IMR-90 (cell line): ENCODE measurements around the gene CASP3. TPM values are rescaled to one million over a fixed set of nuclear protein-coding genes. Genes with fewer than 3 reads are reported as not detected.

Source experiments
- ATAC-seq: fragments of 200-7000 bp; cut with Tn5 transposase; 2 replicates; pipeline ENCODE4 v1.9.1; 2020; ENCODE audit warnings: low read depth, mild to moderate bottlenecking, moderate library complexity
- BruUV-seq: library from RNA; stranded (reverse); fragments of 400-500 nt; replicated peaks from 2 replicates; lab custom pipeline; 2021; lab: Mats Ljungman, UMichigan
- CTCF ChIA-PET: fragments of 300-600 bp; formaldehyde crosslinking; extraction: SDS; loops from one replicate; lab custom pipeline; 2021; ENCODE audit warnings: antibody characterized with exemption; lab: Yijun Ruan, JAX
- POLR2A ChIA-PET: fragments of 300-600 bp; sonication (Branson Sonifier 250); formaldehyde crosslinking; loops from one replicate; lab custom pipeline; 2022; ENCODE audit warnings: antibody characterized with exemption; ENCODE audit not compliant: unreplicated experiment; lab: Charles Lee
- DNase-seq: peaks from one replicate; pipeline ENCODE4 v3.0.0; 2013
- H2AFZ ChIP-seq: replicated peaks from 2 replicates; pipeline ENCODE3; 2013; ENCODE audit warnings: low read length, mild to moderate bottlenecking; ENCODE audit not compliant: poor library complexity
- H2AK5ac ChIP-seq: 2 replicates; pipeline ENCODE4 v1.6.1; 2013; ENCODE audit warnings: low read depth, low read length, inconsistent platforms
- H2AK9ac ChIP-seq: replicated peaks from 2 replicates; pipeline ENCODE3; 2013; ENCODE audit warnings: mild to moderate bottlenecking, low read depth, low read length, moderate library complexity; ENCODE audit not compliant: poor library complexity
- H2BK120ac ChIP-seq: 2 replicates; pipeline ENCODE4 v1.6.1; 2013; ENCODE audit warnings: low read depth, low read length, inconsistent platforms
- H2BK15ac ChIP-seq: 3 replicates; pipeline ENCODE4 v1.6.1; 2013; ENCODE audit warnings: low read depth, low read length, inconsistent platforms
- H2BK20ac ChIP-seq: 2 replicates; pipeline ENCODE4 v1.6.1; 2013; ENCODE audit warnings: low read depth, mild to moderate bottlenecking, inconsistent platforms, low read length, moderate library complexity
- H2BK5ac ChIP-seq: 2 replicates; pipeline ENCODE4 v1.6.1; 2013; ENCODE audit warnings: mild to moderate bottlenecking, low read depth, low read length, inconsistent platforms; ENCODE audit not compliant: poor library complexity, severe bottlenecking
- H3K14ac ChIP-seq: replicated peaks from 2 replicates; pipeline ENCODE4 v1.6.1; 2013; ENCODE audit warnings: low read depth, low read length, inconsistent platforms
- H3K18ac ChIP-seq: 2 replicates; pipeline ENCODE4 v1.6.1; 2013; ENCODE audit warnings: low read depth, low read length, control low read depth
- H3K23ac ChIP-seq: 2 replicates; pipeline ENCODE4 v1.6.1; 2013; ENCODE audit warnings: low read depth, low read length, inconsistent platforms
- H3K27ac ChIP-seq: 2 replicates; pipeline ENCODE4 v1.5.1; 2013; ENCODE audit warnings: mild to moderate bottlenecking, control low read depth, low read length; ENCODE audit not compliant: insufficient read depth
- H3K27me3 ChIP-seq: 2 replicates; pipeline ENCODE4 v1.6.1; 2013; ENCODE audit warnings: low read length; ENCODE audit not compliant: control insufficient read depth, insufficient read depth
- H3K36me3 ChIP-seq: 2 replicates; pipeline ENCODE4 v1.6.1; 2013; ENCODE audit warnings: low read length, mixed read lengths; ENCODE audit not compliant: control insufficient read depth, insufficient read depth
- H3K4ac ChIP-seq: 2 replicates; pipeline ENCODE4 v1.6.1; 2013; ENCODE audit warnings: low read depth, low read length, inconsistent platforms
- H3K4me1 ChIP-seq: 2 replicates; pipeline ENCODE4 v1.6.1; 2013; ENCODE audit warnings: low read length, mixed read lengths; ENCODE audit not compliant: control insufficient read depth, insufficient read depth
- H3K4me2 ChIP-seq: 2 replicates; pipeline ENCODE4 v1.6.1; 2013; ENCODE audit warnings: low read depth, mild to moderate bottlenecking, control low read depth, low read length, moderate library complexity
- H3K4me3 ChIP-seq: 2 replicates; pipeline ENCODE4 v1.5.1; 2013; ENCODE audit warnings: low read depth, mild to moderate bottlenecking, control low read depth, low read length, moderate library complexity; ENCODE audit not compliant: insufficient read depth
- H3K56ac ChIP-seq: 2 replicates; pipeline ENCODE4 v1.6.1; 2013; ENCODE audit warnings: low read length, inconsistent platforms; ENCODE audit not compliant: insufficient read depth; ENCODE audit errors: extremely low read depth
- H3K79me1 ChIP-seq, 2 experiments: 2 replicates each; pipeline ENCODE4 v1.6.1; 2013; ENCODE audit warnings: low read length in 2 of 2, inconsistent platforms in 1 of 2, low read depth in 1 of 2
- H3K9ac ChIP-seq: 2 replicates; pipeline ENCODE4 v1.6.1; 2013; ENCODE audit warnings: low read depth, low read length, control low read depth
- H3K9me1 ChIP-seq: 2 replicates; pipeline ENCODE4 v1.6.1; 2013; ENCODE audit warnings: low read length, inconsistent platforms; ENCODE audit not compliant: insufficient read depth
- H3K9me3 ChIP-seq: 2 replicates; pipeline ENCODE4 v1.6.1; 2013; ENCODE audit warnings: low read length; ENCODE audit not compliant: control insufficient read depth, insufficient read depth
- H4K20me1 ChIP-seq: 2 replicates; pipeline ENCODE4 v1.6.1; 2013; ENCODE audit warnings: low read length, inconsistent platforms; ENCODE audit not compliant: insufficient read depth
- H4K5ac ChIP-seq: 2 replicates; pipeline ENCODE4 v1.6.1; 2013; ENCODE audit warnings: mild to moderate bottlenecking, low read depth, low read length, control low read depth
- H4K8ac ChIP-seq, 2 experiments: 2 replicates each; pipeline ENCODE4 v1.6.1; 2013; ENCODE audit warnings: low read depth in 2 of 2, low read length in 2 of 2, control low read depth in 1 of 2, inconsistent platforms in 1 of 2
- H4K91ac ChIP-seq: 2 replicates; pipeline ENCODE4 v1.6.1; 2013; ENCODE audit warnings: low read depth, low read length, inconsistent platforms; ENCODE audit not compliant: insufficient read depth
- BHLHE40 ChIP-seq: fragments of 150-350 bp; IDR thresholded peaks from 2 replicates; pipeline ENCODE4 v1.6.1; 2016; ENCODE audit warnings: mild to moderate bottlenecking, low read depth, low read length
- CEBPB ChIP-seq: IDR thresholded peaks from 2 replicates; pipeline ENCODE4 v1.6.1; 2012; ENCODE audit warnings: low read depth, low read length, improper control_type of control experiment
- CHD1 ChIP-seq: IDR thresholded peaks from 2 replicates; pipeline ENCODE4 v1.6.1; 2012; ENCODE audit warnings: low read depth, low read length, improper control_type of control experiment
- FOS ChIP-seq: fragments of 150-350 bp; IDR thresholded peaks from 2 replicates; pipeline ENCODE4 v1.6.1; 2016; ENCODE audit warnings: low read depth, low read length
- MAFK ChIP-seq: IDR thresholded peaks from 2 replicates; pipeline ENCODE4 v1.6.1; 2012; ENCODE audit warnings: low read depth, low read length, improper control_type of control experiment
- MAZ ChIP-seq: IDR thresholded peaks from 2 replicates; pipeline ENCODE4 v1.6.1; 2012; ENCODE audit warnings: low read depth, mild to moderate bottlenecking, low read length, improper control_type of control experiment, moderate library complexity, borderline replicate concordance
- MXI1 ChIP-seq: IDR thresholded peaks from 2 replicates; pipeline ENCODE4 v1.6.1; 2012; ENCODE audit warnings: low read depth, mild to moderate bottlenecking, low read length, moderate library complexity, borderline replicate concordance
- NFE2L2 ChIP-seq: fragments of 150-350 bp; IDR thresholded peaks from 2 replicates; pipeline ENCODE4 v1.6.1; 2016; ENCODE audit warnings: low read depth, mild to moderate bottlenecking, low read length
- POLR2A ChIP-seq: IDR thresholded peaks from 2 replicates; pipeline ENCODE4 v1.6.1; 2012; ENCODE audit warnings: mild to moderate bottlenecking, low read depth, low read length
- RAD21 ChIP-seq: IDR thresholded peaks from 2 replicates; pipeline ENCODE4 v1.6.1; 2012; ENCODE audit warnings: low read length, improper control_type of control experiment
- RCOR1 ChIP-seq: IDR thresholded peaks from 2 replicates; pipeline ENCODE4 v1.6.1; 2012; ENCODE audit warnings: mild to moderate bottlenecking, low read length, improper control_type of control experiment; ENCODE audit not compliant: insufficient replicate concordance
- RFX5 ChIP-seq: IDR thresholded peaks from 2 replicates; pipeline ENCODE4 v1.8.0; 2012; ENCODE audit warnings: low read depth, mild to moderate bottlenecking, low read length, moderate library complexity
- SMC3 ChIP-seq: fragments of 150-350 bp; IDR thresholded peaks from 2 replicates; pipeline ENCODE4 v1.6.1; 2016; ENCODE audit warnings: low read depth, mild to moderate bottlenecking, antibody characterized with exemption, low read length, moderate library complexity
- WGBS, 2 experiments: methylation state at CpG; one replicate each; pipeline versions ENCODE4 v1.1.5 to v1.1.7; 2013; ENCODE audit warnings: missing lambda C conversion rate in 2 of 2; ENCODE audit not compliant: insufficient read length in 1 of 2; ENCODE audit errors: extremely low coverage in 2 of 2; 5-methylcytosine and 5-hydroxymethylcytosine counted together
- dilution Hi-C: fragments of 300-500 bp; cut with HindIII; formaldehyde crosslinking; loops from one replicate; pipeline ENCODE4 v1.14.3; 2018; ENCODE audit warnings: low sequenced_read_pairs; ENCODE audit not compliant: unreplicated experiment
- in situ Hi-C: fragments of 300-500 bp; cut with MboI; formaldehyde crosslinking; loops from 3 replicates; pipeline ENCODE4 v1.14.3; 2019; ENCODE audit warnings: low sequenced_read_pairs, inconsistent platforms, mixed read lengths
- intact Hi-C: fragments of 100-400 bp; cut with micrococcal nuclease; formaldehyde crosslinking; loops from 2 replicates; pipeline ENCODE4 v1.10.0; 2022
- polyA plus RNA-seq, 3 experiments: library from polyadenylated mRNA; depleted of rRNA; stranded (reverse); fragments of >200 nt; gene quantifications; 2 replicates each; pipeline ENCODE4 v1.2.3, GENCODE V29; 2012; ENCODE audit warnings: low replicate concordance in 1 of 3
- total RNA-seq: library from RNA; depleted of rRNA; stranded (reverse); fragments of >200 nt; gene quantifications from 2 replicates; pipeline ENCODE4 v1.2.3, GENCODE V29; 2012
- TF ChIP-seq, protein P1 (sequence below): fragments of 150-350 bp; IDR thresholded peaks from 2 replicates; pipeline ENCODE4 v1.6.1; 2017; ENCODE audit warnings: mild to moderate bottlenecking, antibody characterized with exemption, low read length, low read depth
- TF ChIP-seq, protein P2 (sequence below): conservative IDR thresholded peaks from 2 replicates; pipeline ENCODE4 v1.5.1; 2012; ENCODE audit warnings: mild to moderate bottlenecking, low read depth, low read length, improper control_type of control experiment
- TF ChIP-seq, protein P3 (sequence below): fragments of 150-350 bp; IDR thresholded peaks from 2 replicates; pipeline ENCODE4 v1.6.1; 2016; ENCODE audit warnings: low read depth, mild to moderate bottlenecking, low read length, moderate library complexity, borderline replicate concordance

CASP3 gene
- total and polyA plus RNA-seq, 2 of the 4 experiments (the other 2 are of a cell fraction): 26.7 to 27.4 TPM

DNA sequence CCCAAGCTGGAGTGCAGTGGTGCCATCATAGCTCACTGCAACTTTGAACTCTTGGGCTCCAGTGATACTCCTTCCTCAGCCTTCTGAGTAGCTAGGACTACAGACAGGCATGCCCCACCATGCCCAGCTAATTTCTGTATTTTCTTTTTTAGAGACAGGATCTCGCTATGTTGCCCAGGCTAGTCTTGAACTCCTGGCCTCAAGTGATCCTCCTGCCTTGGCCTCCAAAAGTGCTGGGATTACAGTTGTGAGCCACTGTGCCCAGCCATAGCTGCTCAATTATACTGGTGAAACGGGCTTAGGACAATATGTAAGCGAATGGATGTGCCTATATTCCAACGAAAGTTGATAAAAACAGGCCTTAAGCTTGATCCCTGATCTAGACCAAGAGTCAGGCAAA is 13.1 kb downstream of the CASP3 start:
- no peak overlapping the region for H4K91ac ChIP-seq
- in situ Hi-C loops: no loop called here
- no peaks in the 10 kb centered on the region for H3K4me1 ChIP-seq
- H2BK5ac ChIP-seq: no peak overlapping the region
- no peak overlapping the region for H2AFZ ChIP-seq
- no peak overlapping the region for H2BK20ac ChIP-seq
- H3K18ac ChIP-seq: no peak overlapping the region
- H2BK120ac ChIP-seq: no peak overlapping the region
- H3K27me3 ChIP-seq: no peaks in the 10 kb centered on the region
- no peak for TF ChIP-seq MXI1
- no peak for TF ChIP-seq CHD1
- no peak for TF ChIP-seq CEBPB
- no peak for TF ChIP-seq POLR2A
- no peak for TF ChIP-seq NFE2L2
- no peak for TF ChIP-seq MAFK
- no peak for TF ChIP-seq MAZ
- TF ChIP-seq, protein P1, sequence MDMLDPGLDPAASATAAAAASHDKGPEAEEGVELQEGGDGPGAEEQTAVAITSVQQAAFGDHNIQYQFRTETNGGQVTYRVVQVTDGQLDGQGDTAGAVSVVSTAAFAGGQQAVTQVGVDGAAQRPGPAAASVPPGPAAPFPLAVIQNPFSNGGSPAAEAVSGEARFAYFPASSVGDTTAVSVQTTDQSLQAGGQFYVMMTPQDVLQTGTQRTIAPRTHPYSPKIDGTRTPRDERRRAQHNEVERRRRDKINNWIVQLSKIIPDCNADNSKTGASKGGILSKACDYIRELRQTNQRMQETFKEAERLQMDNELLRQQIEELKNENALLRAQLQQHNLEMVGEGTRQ: no peak
- no peak for TF ChIP-seq BHLHE40
- TF ChIP-seq, protein P2, sequence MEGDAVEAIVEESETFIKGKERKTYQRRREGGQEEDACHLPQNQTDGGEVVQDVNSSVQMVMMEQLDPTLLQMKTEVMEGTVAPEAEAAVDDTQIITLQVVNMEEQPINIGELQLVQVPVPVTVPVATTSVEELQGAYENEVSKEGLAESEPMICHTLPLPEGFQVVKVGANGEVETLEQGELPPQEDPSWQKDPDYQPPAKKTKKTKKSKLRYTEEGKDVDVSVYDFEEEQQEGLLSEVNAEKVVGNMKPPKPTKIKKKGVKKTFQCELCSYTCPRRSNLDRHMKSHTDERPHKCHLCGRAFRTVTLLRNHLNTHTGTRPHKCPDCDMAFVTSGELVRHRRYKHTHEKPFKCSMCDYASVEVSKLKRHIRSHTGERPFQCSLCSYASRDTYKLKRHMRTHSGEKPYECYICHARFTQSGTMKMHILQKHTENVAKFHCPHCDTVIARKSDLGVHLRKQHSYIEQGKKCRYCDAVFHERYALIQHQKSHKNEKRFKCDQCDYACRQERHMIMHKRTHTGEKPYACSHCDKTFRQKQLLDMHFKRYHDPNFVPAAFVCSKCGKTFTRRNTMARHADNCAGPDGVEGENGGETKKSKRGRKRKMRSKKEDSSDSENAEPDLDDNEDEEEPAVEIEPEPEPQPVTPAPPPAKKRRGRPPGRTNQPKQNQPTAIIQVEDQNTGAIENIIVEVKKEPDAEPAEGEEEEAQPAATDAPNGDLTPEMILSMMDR: no peak
- no peak for TF ChIP-seq FOS
- TF ChIP-seq, protein P3, sequence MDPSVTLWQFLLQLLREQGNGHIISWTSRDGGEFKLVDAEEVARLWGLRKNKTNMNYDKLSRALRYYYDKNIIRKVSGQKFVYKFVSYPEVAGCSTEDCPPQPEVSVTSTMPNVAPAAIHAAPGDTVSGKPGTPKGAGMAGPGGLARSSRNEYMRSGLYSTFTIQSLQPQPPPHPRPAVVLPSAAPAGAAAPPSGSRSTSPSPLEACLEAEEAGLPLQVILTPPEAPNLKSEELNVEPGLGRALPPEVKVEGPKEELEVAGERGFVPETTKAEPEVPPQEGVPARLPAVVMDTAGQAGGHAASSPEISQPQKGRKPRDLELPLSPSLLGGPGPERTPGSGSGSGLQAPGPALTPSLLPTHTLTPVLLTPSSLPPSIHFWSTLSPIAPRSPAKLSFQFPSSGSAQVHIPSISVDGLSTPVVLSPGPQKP: no peak
- TF ChIP-seq SMC3: no peak
- no peak for TF ChIP-seq RFX5
- TF ChIP-seq RAD21: no peak
- TF ChIP-seq RCOR1: no peak
- H3K56ac ChIP-seq: no peak overlapping the region
- H3K4ac ChIP-seq: no peak overlapping the region
- no peak for DNase-seq
- no peak overlapping the region for H4K8ac ChIP-seq
- no peaks in the 10 kb centered on the region for H3K9me3 ChIP-seq
- no peak overlapping the region for H2BK15ac ChIP-seq
- intact Hi-C loops: no loop called here
- no peak overlapping the region for H2AK9ac ChIP-seq
- H3K9ac ChIP-seq: no peak overlapping the region
- H4K5ac ChIP-seq: no peak overlapping the region
- H3K4me3 ChIP-seq: no peak overlapping the region
- no peak overlapping the region for H3K27ac ChIP-seq
- ATAC-seq: no peak
- no peak overlapping the region for H2AK5ac ChIP-seq
- H3K23ac ChIP-seq: no peak overlapping the region
- 100% methylated on average over 1 of the region's 4 CpGs; no CpG with 5 or more reads in 1 of the 2 experiments for WGBS, 2 experiments
- H3K9me1 ChIP-seq: no peaks in the 10 kb centered on the region; the same call in 1 of the 2 replicates
- H3K36me3 ChIP-seq: peaks cover 29% of the 10 kb centered on the region
- peaks cover 7% of the 10 kb centered on the region; the same call in 1 of the 2 replicates for H4K20me1 ChIP-seq
- ChIA-PET POLR2A (no interaction called here), CTCF (interaction anchor here (0.6 kb wide), 1 partner anchor 455 kb away, joined by 4 read pairs; no protein-coding TSS in a partner anchor)
- dilution Hi-C loops: no loop called here
- H3K4me2 ChIP-seq: no peak overlapping the region
- peaks cover 38 to 39% of the 10 kb centered on the region in 2 experiments for H3K79me1 ChIP-seq
- no peak overlapping the region for H3K14ac ChIP-seq
- no TSS peak for BruUV-seq
